Activated CD8-positive, alpha-beta memory T cell treated with anti-CD3 and anti-CD28 coated beads for 1 hour (primary cell): ENCODE measurements around the gene UFD1.

ENCODE experiments used
- DNase-seq, 2 donors: peaks; one replicate each; pipeline ENCODE4 v3.0.0-alpha.2; 2020; ENCODE audit warnings: low read depth in 1 of 2; ENCODE audit errors: extremely low read depth in 1 of 2

Gene UFD1

DNA sequence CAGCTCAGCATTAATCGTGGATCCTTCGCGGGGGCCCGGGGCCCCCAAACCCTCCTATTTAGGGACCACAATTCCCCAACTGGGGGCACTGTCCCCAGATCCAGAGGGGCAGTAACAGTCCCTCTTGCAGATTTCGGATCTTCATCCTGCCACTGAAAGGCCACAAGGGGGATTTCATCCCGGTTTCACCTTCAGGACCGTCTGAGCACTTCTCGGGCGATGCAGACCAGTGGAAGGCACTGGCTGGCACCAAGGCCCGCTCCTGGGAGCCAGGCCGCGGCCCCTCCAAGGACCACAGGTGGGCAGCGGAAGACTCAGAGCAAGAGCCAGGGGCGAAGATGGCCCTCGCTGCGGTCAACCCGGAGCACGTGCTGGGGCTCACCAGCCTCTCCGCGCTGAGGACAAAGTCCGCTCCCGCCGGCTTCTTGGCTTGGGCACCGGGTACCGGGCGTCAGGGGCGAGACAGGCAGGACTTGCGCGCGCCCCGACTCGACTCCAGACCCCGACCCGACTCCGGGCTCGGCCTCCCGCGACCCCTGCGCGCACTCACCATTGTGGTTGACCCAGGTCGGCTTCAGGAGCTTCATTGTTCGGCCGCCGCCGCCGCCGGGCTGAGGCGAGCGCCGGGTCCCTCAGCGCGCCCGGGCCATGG, 48.0 kb downstream of the UFD1 start:
- DNase-seq = no peak

DNA sequence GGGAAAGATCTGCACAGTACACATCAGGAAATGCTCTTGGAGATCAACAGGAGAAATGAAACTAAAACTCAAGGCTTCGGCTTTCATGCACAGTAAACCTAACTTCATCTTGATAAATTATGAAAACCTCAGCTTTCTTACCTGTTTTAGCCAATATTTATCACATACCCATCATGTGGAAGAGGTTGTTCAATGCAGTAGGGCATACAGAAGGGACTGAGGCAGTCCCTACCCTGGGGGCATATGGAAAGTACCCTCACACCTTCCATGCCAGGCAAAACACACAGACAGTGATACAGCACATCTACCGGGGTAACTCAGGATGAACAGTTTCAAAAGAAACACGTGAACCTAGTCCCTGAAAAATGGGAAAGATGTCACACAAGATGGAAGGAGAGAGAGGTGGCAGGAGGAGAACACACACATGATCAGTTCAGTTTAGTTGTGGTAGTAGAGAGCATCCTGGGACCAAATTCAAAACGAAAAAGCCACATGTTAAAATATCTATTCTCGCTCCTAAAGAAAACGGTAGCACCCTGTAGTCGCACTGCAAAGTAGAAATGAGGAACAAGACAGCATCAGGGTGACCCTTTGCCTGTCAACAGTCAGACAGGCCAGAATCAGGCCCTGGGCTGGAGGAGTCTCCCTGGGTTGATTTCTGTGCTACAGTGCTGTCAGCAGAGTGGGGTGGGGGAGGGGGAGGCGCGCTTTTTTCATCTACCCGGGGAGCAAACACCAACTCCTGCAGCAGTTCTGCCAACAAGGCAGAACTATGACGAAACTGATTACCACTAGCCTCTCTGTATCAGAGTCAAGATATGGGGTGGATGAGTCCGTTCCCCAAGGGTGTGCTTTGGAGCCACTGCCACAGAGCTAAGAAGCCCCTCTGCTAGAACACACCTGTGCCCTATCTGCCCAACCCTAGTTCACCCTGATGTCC, 48.8 kb downstream of the UFD1 start:
- no peak for DNase-seq

DNA sequence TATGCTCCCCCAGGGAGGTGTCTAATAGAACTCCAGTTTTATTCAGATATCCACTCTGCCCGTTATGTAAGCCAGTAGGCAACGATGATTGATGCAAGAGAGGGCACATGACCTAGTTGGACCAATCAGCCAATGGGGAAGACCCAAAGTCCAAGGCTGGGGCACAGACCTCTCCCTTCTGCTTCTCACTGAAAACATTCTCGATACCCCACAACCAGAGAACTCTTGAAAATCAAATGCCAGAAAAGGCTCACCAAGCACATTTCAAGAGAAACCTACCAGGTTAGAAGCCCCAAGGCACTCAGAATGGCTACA, 54.9 kb downstream of the UFD1 start:
- no peak for DNase-seq

DNA sequence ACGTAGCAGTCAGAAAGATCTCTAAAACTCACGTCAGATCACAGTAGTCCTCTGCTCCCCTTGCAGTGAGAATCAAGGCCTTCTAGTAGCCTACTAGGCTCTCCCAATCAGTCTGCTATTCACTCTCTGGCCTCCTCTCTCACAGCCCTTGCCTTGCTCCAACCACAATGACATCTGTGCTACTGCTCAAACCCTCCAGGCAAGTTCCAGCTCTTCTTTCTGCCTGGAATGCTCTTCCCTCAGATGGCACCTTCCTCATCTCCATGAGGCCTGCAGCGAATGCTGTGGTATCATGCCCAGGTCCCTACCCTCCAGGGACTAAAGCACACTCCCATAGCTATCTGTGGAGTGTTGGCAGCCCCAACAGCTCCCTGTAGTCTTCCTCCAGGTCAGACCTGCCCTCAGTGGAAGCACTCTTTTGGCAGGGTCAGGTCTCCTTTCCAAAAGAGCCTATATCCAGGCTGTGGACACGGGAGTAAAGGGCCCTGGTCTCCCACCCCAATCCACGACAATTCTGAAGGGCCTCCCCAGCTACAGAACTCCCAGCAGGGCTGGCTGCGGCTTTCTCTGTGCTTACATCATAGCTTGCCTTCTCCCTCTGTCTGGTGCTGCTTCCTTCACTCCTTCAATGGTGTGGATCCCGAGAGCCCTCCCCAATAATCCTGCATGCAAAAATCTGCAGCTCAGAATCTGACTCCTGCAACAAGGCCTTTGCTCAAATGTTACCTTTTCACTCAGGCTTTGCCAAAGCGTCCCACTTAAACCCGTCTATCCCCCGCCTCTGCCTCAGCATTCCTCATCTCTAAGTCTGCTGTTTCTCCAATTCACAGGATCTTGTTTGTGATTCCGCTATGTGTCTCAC, 56.3 kb downstream of the UFD1 start:
- no peak for DNase-seq

DNA sequence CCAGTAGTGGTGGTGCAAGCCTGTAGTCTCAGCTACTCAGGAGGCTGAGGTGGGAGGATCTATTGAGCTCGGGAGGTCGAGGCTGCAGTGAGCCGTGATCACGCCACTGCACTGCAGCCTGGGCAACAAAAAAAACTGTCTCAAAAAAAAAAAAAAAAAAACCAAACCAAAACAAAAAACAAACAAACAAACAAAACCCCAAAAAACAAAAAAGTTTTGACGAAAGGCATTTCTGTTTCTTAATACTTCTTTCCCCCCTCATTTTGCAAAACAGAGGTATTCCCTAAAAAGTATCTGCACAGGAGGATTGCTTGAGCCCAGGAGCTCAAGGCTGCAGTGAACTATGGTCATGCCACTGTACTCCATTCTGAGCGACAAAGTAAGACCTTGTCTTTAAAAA, 58.7 kb downstream of the UFD1 start:
- no peak for DNase-seq

DNA sequence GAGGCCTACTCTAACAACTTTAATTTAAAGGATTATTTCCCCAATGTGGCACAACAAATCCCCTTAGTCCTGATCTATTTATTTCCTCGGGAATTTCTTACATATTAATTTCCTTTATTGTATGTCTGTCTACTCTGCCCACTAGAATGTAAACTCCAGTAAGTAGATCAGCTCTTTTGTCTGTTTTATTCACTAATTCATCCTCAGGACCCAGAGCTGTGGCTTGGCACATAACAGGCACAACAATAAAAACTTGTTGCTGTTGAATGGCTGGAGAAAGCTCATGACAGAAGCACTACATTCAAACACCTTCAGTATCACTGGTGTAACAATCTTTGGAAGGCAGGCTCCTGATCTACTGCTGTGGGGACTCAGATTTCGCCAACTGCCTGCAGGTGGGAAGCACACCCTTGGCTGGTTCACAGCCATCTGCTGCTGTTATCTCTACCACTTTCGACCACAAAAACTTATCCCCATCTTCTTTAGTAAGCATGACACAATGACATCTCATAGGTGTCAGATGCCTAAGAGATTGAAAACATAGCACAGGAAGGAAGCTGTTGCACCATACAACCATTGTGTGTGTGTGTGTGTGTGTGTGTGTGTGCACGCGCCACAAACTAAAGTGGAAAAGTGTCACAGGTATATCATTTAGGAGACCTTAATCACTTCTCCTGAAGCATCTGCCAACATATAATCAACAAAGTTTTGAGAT, 59.4 kb downstream of the UFD1 start:
- no peak for DNase-seq

DNA sequence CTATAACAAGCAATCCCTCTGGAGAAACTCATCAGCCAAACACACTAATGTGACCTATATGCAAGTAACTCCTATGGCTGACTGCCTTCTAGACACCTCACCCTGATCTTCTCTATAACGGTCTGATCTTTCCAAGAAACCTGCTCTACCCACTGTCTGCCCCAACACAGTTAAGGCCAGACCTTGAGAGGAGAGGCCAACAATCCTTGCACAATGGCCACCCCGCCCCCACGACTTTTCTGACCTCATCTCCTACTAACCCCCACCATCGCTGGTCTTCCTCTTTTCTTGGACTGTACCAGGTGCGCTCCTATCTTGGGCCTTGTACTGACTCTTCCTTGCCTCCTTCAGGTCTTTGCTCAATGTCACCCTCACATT, 59.9 kb downstream of the UFD1 start:
- no peak for DNase-seq

DNA sequence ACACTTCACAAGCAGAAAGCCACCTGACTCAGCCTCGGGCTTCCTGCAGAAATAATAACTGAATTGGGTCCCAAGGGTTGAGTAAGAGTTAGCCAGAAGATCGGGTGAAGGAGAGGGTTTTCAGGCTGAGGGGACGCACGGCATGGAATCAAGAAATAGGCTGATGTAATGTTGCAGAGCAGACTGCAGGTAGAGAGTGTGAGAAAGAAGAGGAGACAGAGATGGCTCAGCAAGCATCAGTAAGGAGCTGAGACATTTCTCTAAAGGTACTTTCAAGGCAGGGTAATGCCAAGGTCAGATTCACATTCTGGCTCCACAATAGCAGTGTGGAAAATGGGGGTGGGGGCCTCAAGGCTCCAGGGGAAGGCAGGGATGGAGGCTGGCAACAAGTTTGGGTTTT, 66.1 kb downstream of the UFD1 start:
- no peak for DNase-seq

DNA sequence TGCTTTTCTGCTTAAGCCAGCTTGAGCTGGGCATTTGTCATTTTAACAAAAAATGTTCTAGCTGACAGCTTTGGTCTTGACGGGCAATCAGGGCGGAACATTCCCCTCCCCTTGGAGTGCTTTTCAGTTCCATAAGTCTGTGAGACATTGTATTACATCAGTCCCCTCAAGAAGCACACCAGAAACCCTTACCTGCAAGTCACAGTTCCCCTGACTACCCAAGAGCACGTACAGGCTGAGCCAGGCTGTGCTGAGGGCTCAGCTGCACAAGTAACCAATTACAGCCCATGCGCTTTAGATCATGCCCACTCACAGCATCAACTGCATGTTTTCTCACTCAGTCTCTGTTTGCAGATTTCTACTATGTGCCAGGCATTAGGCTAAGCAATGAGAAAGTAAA, 66.5 kb downstream of the UFD1 start:
- no peak for DNase-seq

DNA sequence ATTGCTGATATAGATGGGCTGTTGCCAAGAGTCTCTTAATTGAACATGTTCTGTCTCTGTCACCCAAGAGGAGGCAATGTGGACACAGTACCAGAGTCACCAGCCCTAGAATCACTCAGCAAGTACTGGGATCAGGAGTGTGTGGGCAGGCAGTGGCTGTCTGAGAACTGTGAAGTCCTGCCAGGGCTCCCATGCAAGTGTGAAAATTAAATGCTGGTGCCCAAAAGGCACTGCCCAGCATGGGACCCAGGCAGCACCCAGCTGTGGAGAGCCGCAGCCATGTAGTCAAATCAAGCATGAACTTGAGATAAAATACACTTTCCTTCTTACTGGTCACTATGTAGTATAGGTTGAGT, 67.3 kb downstream of the UFD1 start:
- no peak for DNase-seq

DNA sequence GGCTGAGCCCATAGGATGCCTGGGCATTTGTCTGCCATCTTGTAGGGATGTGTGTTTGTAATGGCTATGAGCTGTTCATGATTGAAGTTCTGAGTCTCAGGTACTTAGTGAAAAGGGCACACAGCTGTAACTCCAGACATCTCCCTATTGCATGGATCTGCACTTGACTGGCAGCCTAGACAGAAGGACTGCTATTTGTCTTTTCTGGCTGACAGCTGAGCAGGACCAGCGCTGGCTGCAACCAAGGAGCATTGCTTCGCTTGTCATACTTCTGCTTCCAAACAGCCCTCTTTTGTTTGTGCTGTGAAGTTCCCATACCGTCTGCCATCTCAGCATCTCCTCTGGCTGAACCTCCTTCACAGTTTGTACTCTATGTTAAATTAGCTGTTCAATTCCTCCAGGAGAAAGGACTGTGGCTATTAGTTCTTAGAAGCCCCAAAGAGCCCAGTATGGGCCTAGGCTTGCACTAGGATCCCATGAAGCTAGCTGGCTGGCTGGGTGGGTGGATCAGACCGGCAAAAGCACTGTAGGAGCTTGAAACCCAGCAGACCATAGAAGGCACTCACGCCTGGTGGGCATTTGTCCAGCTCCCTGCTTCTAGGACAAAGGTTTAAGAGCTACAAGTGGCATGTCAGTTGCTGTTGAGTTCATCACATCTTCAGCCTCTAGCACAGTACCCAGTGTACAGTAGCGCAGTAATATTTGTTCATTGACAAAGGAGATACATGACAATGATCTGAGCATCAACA, 67.9 kb downstream of the UFD1 start:
- no peak for DNase-seq

DNA sequence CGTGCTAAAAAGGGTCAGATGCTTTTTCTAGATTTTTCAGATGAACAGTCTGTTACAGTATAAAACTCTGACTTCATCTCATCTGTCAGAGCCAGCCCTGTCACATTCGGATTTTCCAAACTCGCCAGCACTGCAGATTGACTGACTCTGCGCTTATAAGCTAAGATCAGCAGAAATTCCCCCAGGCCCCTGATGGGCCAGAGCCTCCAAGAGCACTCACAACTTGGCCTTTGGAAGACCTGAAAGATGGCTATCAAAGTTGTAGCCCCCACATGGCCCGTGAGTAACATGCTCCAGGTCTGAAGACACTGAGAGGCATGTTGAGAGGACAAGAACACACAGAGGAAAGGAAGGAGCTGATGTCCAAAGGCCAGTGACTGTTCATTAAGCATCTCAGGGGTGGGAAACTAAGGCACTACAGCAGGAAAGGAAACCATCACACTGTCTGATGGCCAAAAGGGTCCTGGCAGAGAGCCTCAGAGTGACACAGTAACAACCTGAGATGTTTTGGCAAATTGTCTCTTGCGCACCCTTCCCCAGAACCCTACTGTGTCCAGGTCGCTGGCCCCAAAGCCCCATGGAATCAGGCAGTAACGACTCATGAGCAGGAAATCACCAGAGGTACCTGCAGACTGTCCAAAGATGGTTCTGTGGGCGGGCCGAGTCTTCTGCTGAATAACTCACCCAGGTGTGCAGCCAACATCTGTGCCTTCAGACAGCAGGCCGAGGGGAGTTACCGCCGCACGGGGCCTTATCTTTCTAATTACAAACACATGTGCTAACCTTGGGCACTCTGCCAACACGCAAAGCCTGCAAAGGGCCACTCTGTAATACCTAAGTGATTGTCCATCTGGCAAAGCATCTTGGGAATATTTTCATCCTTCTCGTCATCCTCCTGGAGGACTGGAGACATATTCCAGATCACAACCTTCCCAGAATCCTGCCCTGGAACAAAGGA, 71.1 kb downstream of the UFD1 start:
- DNase-seq = no peak

DNA sequence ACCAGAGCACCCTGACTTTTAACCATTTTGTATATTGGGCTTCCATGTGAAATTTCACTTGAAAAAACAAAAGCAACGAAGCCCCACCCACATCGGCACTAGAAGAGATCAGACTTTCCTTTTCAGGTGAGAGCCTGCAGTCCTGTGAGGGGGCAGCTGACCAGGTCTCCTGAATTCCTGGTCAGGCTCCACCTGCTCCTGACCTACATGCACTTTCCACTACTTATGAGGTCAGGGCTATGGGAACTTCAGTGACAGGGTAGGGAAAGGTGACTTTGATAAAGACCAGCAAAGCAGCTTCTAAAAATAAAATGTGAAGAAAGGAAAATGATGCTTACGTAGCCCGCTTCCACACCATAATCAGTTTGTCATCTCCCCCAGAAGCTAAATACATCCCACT, 72.1 kb downstream of the UFD1 start:
- DNase-seq = no peak

DNA sequence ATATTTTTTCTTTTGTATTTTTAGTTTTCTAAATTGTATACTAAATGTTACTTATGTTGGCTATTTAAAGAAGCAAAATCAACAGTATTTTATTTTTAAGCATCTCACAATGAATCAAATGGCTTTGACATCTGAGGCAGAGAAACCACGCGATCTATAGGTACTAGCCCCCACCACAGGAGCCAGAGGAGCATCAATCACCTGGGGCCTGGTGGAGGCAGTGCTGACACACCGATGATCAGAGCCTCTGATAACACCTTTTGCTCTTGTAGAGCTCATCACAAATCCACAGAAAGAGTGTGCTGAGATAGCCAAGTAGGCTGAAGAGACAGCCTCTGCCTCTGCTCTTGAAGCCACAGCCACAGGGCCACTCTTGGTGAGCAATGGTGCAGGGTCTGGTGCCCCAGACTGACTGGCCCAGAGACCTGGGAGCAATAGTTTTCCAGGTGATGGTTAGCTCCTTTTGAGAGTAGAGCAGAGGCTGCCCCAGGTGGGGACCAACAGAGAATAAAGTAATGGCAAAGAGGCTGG, 72.6 kb downstream of the UFD1 start:
- no peak for DNase-seq

DNA sequence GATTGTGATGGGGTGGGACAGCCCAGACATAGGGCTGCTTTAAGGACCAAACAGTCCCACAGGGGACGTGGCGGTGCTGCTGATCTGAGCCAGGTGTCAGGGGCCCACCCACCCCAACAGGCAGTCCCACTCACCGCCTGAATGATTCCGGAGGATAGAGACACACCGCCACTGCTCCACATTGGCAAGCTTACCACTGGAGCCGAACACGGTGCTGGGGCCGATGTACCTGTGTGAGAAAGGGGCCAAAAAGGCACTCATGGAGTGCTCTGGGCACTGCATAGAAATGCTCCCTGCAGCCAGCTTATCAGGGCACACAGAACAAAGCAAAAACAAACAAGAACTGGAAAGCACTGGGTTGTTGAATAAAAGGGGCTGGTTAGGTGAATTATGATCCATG, 73.3 kb downstream of the UFD1 start:
- DNase-seq = no peak

DNA sequence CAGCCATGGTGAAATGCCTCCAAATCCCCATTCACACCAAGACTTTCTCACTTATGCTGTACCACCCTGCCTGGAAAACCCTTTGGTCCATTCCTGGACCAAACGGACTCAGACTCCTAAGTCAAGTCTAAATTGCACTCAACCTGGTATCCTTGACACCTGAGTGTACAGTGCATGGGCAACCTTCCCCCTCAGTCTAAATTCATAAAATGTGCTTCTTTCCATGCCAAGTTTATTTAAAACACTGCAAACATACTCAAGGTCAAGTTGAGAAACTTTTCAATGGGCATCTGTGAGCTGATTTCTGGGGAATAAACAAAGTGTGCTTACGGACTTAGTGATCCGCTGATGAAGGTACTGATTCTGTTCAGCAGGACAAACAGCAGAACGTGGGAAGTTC, 73.9 kb downstream of the UFD1 start:
- no peak for DNase-seq

DNA sequence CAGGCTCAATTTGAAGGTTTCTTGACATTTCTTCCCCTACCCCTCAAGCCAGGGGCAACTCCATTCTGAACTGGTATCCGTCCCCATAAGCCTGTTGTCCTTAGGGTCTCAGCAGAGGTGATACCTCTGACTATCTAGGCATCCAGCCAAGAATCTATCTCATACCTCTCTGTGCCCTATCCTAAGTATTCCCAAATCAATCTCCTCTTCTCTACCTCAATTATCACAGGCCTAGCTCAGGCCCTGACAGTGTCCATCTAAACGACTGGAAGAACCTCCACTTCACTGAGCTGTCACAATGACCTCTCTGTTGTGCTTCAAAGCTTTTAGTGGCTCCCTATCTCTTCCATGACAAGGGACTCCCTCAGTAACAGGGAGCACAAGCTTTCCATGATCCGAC, 74.3 kb downstream of the UFD1 start:
- no peak for DNase-seq

DNA sequence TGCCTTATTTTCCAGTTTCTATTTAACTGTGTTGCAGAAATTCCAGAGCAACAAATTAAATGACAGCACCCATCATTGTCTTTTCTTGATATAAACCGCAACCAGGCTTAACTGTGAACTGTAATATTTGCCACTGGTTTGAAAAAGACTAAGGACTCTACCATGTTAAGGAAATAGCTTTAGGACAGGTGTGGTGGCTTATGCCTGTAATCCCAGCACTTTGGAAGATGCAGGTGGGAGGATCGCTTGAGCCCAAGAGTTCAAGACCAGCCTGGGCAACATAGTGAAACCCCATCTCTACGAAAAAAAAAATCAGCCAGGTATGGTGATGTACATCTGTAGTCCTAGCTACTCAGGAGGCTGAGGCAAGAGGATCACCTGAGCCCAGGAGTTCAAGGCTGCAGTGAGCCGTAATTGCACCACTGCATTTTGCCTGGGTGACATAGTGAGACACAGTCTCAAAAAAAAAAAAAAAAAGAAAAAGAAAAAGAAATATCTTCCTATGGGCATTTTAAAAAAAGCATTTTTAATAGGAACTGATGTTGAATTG, 76.3 kb downstream of the UFD1 start:
- no peak for DNase-seq

DNA sequence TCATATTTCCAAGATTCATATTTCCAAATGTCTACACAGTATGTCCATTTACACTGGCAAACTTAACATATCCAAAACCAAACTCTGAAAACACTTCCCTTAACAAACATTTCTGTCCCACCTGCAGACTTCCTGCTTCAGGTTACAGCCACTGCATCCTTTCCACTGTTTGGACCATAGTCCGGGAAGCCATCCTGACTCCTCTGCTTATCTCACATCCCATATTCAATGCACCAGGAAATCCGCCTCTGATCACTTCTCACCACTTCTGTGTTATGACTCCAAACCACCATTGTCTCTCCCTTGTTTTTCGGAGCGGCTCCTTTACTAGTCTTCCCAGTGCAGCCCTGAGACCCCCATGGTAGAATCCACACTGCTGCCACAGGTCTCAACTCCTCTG, 77.5 kb downstream of the UFD1 start:
- DNase-seq = no peak
